H1 (cell line): ENCODE measurements around the gene RSPO1. TPM values are rescaled to one million over a fixed set of nuclear protein-coding genes. Genes with fewer than 3 reads are reported as not detected.

Experiments
- CTCF ChIA-PET: fragments of 300-600 bp; sonication (Branson Sonifier 250); formaldehyde crosslinking; loops from one replicate; lab custom pipeline; 2021; ENCODE audit not compliant: partially characterized antibody; lab: Charles Lee
- POLR2A ChIA-PET: fragments of 300-600 bp; sonication (Branson Sonifier 250); formaldehyde crosslinking; loops from one replicate; lab custom pipeline; 2021; ENCODE audit warnings: inconsistent platforms; ENCODE audit not compliant: partially characterized antibody; lab: Charles Lee
- DNase-seq, 2 experiments: peaks; one replicate each; pipeline versions ENCODE4 v3.0.0 to v3.0.0-alpha.2; 2010 to 2022; ENCODE audit warnings: low spot score in 2 of 2, low read depth in 1 of 2, mixed read lengths in 1 of 2
- FAIRE-seq: peaks from 2 replicates; lab custom pipeline; 2011; peaks lifted over from hg19 to GRCh38; lab: Jason Lieb, UNC
- H2AFZ ChIP-seq: 2 replicates; pipeline ENCODE4 v1.8.1; 2012; ENCODE audit warnings: low read length, inconsistent platforms
- H2AK5ac ChIP-seq: 2 replicates; pipeline ENCODE4 v1.6.1; 2013; ENCODE audit warnings: low read depth, low read length
- H2BK120ac ChIP-seq: replicated peaks from 2 replicates; pipeline ENCODE3; 2013; ENCODE audit warnings: low read depth, low read length, inconsistent platforms
- H2BK12ac ChIP-seq: 2 replicates; pipeline ENCODE4 v1.6.1; 2013; ENCODE audit warnings: low read depth, low read length
- H2BK15ac ChIP-seq: 2 replicates; pipeline ENCODE4 v1.6.1; 2013; ENCODE audit warnings: low read length
- H2BK20ac ChIP-seq: 2 replicates; pipeline ENCODE4 v1.6.1; 2013; ENCODE audit warnings: low read length
- H2BK5ac ChIP-seq: 2 replicates; pipeline ENCODE4 v1.6.1; 2013; ENCODE audit warnings: low read depth, low read length
- H3K14ac ChIP-seq: 2 replicates; pipeline ENCODE4 v1.6.1; 2013; ENCODE audit warnings: inconsistent platforms; ENCODE audit not compliant: insufficient read length
- H3K18ac ChIP-seq: 2 replicates; pipeline ENCODE4 v1.6.1; 2013; ENCODE audit warnings: low read length; ENCODE audit errors: extremely low read depth
- H3K23ac ChIP-seq: 2 replicates; pipeline ENCODE4 v1.6.1; 2013; ENCODE audit warnings: inconsistent platforms; ENCODE audit not compliant: insufficient read length
- H3K23me2 ChIP-seq: 2 replicates; pipeline ENCODE4 v1.6.1; 2013; ENCODE audit warnings: low read depth, low read length
- H3K27ac ChIP-seq: 2 replicates; pipeline ENCODE4 v1.6.1; 2011; ENCODE audit warnings: low read depth, low read length, inconsistent platforms
- H3K27me3 ChIP-seq, 4 experiments: replicated peaks in 1 of 4; 1 replicate in 1 of 4; 2 replicates in 3 of 4; pipeline versions ENCODE4 v1.6.1 to v1.8.1; 2011 to 2013; ENCODE audit warnings: low read length in 3 of 4, mild to moderate bottlenecking in 3 of 4, inconsistent platforms in 2 of 4, mixed read lengths in 2 of 4, moderate library complexity in 1 of 4; ENCODE audit not compliant: control insufficient read depth in 3 of 4, insufficient read depth in 3 of 4; ENCODE audit errors: extremely low read depth in 1 of 4
- H3K36me3 ChIP-seq, 4 experiments: 2 replicates each; pipeline versions ENCODE4 v1.6.1 to v1.8.1; 2011 to 2013; ENCODE audit warnings: mild to moderate bottlenecking in 4 of 4, low read length in 3 of 4, moderate library complexity in 2 of 4, control low read depth in 1 of 4, inconsistent platforms in 1 of 4; ENCODE audit not compliant: insufficient read depth in 4 of 4, control insufficient read depth in 2 of 4
- H3K4ac ChIP-seq: replicated peaks from 2 replicates; pipeline ENCODE3; 2013; ENCODE audit warnings: low read length, low read depth, mixed read lengths, inconsistent platforms; ENCODE audit not compliant: insufficient read length
- H3K4me1 ChIP-seq, 4 experiments: replicated peaks in 1 of 4; 1 replicate in 1 of 4; 2 replicates in 3 of 4; pipeline versions ENCODE4 v1.6.1 to v1.8.1; 2011 to 2013; ENCODE audit warnings: low read length in 3 of 4, inconsistent platforms in 2 of 4, mixed read lengths in 1 of 4; ENCODE audit not compliant: insufficient read depth in 4 of 4, control insufficient read depth in 3 of 4
- H3K4me2 ChIP-seq, 2 experiments: 2 replicates each; pipeline versions ENCODE4 v1.6.1 to v1.8.1; 2011 to 2013; ENCODE audit warnings: low read depth in 2 of 2, low read length in 2 of 2, control low read depth in 1 of 2, inconsistent platforms in 1 of 2, mild to moderate bottlenecking in 1 of 2; ENCODE audit not compliant: insufficient read depth in 1 of 2
- H3K4me3 ChIP-seq, 4 experiments: fragments of 200-600, 300-600 bp in 1 of 4; sonication (generic), shearing (Covaris generic), sonication (Bioruptor Twin) in 1 of 4; 2 replicates each; pipeline versions ENCODE4 v1.5.1 to v1.8.1; 2011 to 2016; ENCODE audit warnings: low read length in 4 of 4, low read depth in 3 of 4, control low read depth in 2 of 4, inconsistent platforms in 2 of 4, mild to moderate bottlenecking in 2 of 4, mixed read lengths in 1 of 4, moderate library complexity in 1 of 4; ENCODE audit not compliant: insufficient read depth in 2 of 4; ENCODE audit errors: extremely low read depth in 1 of 4
- H3K56ac ChIP-seq: replicated peaks from 2 replicates; pipeline ENCODE3; 2013; ENCODE audit warnings: low read depth, mild to moderate bottlenecking, mixed read lengths, low read length, inconsistent platforms; ENCODE audit not compliant: insufficient read length
- H3K79me1 ChIP-seq: 2 replicates; pipeline ENCODE4 v1.6.1; 2013; ENCODE audit warnings: low read depth, low read length, control low read depth
- H3K79me2 ChIP-seq, 2 experiments: 2 replicates each; pipeline versions ENCODE4 v1.6.1 to v1.8.1; 2012 to 2013; ENCODE audit warnings: low read length in 2 of 2, mild to moderate bottlenecking in 2 of 2, inconsistent platforms in 1 of 2; ENCODE audit not compliant: insufficient read depth in 2 of 2, control insufficient read depth in 1 of 2
- H3K9ac ChIP-seq, 4 experiments: replicated peaks in 1 of 4; 1 replicate in 1 of 4; 2 replicates in 3 of 4; pipeline versions ENCODE4 v1.6.1 to v1.8.1; 2011 to 2013; ENCODE audit warnings: low read depth in 3 of 4, low read length in 3 of 4, control low read depth in 2 of 4, mild to moderate bottlenecking in 2 of 4, moderate library complexity in 2 of 4, inconsistent platforms in 1 of 4; ENCODE audit errors: extremely low read depth in 1 of 4
- H3K9me3 ChIP-seq, 2 experiments: 2 replicates each; pipeline versions ENCODE4 v1.6.1 to v1.8.1; 2012 to 2013; ENCODE audit warnings: mild to moderate bottlenecking in 2 of 2, moderate library complexity in 2 of 2, control low read depth in 1 of 2, inconsistent platforms in 1 of 2, low read depth in 1 of 2, low read length in 1 of 2, mixed read lengths in 1 of 2; ENCODE audit not compliant: insufficient read depth in 2 of 2
- H4K20me1 ChIP-seq, 2 experiments: replicated peaks in 1 of 2; 2 replicates each; pipeline versions ENCODE3 to v1.8.1; 2011 to 2013; ENCODE audit warnings: inconsistent platforms in 2 of 2, low read length in 2 of 2, mild to moderate bottlenecking in 1 of 2; ENCODE audit not compliant: insufficient read depth in 2 of 2, control insufficient read depth in 1 of 2
- H4K5ac ChIP-seq: 2 replicates; pipeline ENCODE4 v1.6.1; 2013; ENCODE audit warnings: low read length, low read depth, mixed read lengths, inconsistent platforms; ENCODE audit not compliant: insufficient read length
- H4K8ac ChIP-seq: 2 replicates; pipeline ENCODE4 v1.8.0; 2013; ENCODE audit warnings: mild to moderate bottlenecking, moderate library complexity, low read length, inconsistent platforms; ENCODE audit not compliant: insufficient read depth; ENCODE audit errors: extremely low read depth
- H4K91ac ChIP-seq: replicated peaks from 2 replicates; pipeline ENCODE3; 2013; ENCODE audit warnings: low read length, mixed read lengths, inconsistent platforms; ENCODE audit not compliant: insufficient read length
- CHD1 ChIP-seq: IDR thresholded peaks from 2 replicates; pipeline ENCODE4 v1.6.1; 2012; ENCODE audit warnings: low read depth, low read length, improper control_type of control experiment
- CREB1 ChIP-seq: IDR thresholded peaks from 2 replicates; pipeline ENCODE4 v1.6.1; 2012; ENCODE audit warnings: inconsistent platforms
- CTBP2 ChIP-seq: IDR thresholded peaks from 2 replicates; pipeline ENCODE4 v1.7.0; 2011; ENCODE audit warnings: borderline replicate concordance, mild to moderate bottlenecking, moderate library complexity, mixed read lengths, low read length; ENCODE audit not compliant: insufficient read depth, insufficient read length
- GABPA ChIP-seq: IDR thresholded peaks from 2 replicates; pipeline ENCODE4 v1.6.1; 2011; ENCODE audit warnings: mild to moderate bottlenecking, low read length, moderate library complexity, borderline replicate concordance; ENCODE audit not compliant: insufficient read depth
- GTF2F1 ChIP-seq: IDR thresholded peaks from 2 replicates; pipeline ENCODE4 v1.6.1; 2012; ENCODE audit warnings: low read depth, low read length, improper control_type of control experiment, borderline replicate concordance
- KDM1A ChIP-seq: fragments of 200-600, 300-600 bp; sonication (generic); IDR thresholded peaks from 2 replicates; pipeline ENCODE4 v1.7.1; 2016; ENCODE audit warnings: mild to moderate bottlenecking, low read length, borderline replicate concordance
- POU5F1 ChIP-seq: IDR thresholded peaks from 2 replicates; pipeline ENCODE4 v1.6.1; 2011; ENCODE audit warnings: low read depth, mild to moderate bottlenecking, low read length, moderate library complexity
- RBBP5 ChIP-seq: IDR thresholded peaks from 2 replicates; pipeline ENCODE4 v1.7.1; 2012; ENCODE audit warnings: low read depth, mild to moderate bottlenecking, inconsistent platforms, low read length, moderate library complexity, borderline replicate concordance
- SIX5 ChIP-seq: IDR thresholded peaks from 2 replicates; pipeline ENCODE4 v1.6.1; 2011; ENCODE audit warnings: mild to moderate bottlenecking, low read depth, low read length
- SRF ChIP-seq: IDR thresholded peaks from 2 replicates; pipeline ENCODE4 v1.6.1; 2011; ENCODE audit warnings: mild to moderate bottlenecking, low read depth, low read length, moderate library complexity
- TCF12 ChIP-seq: IDR thresholded peaks from 2 replicates; pipeline ENCODE4 v1.6.1; 2011; ENCODE audit warnings: low read depth, mild to moderate bottlenecking, low read length
- USF2 ChIP-seq: IDR thresholded peaks from 2 replicates; pipeline ENCODE4 v1.6.1; 2011; ENCODE audit warnings: low read length, improper control_type of control experiment
- WGBS, 2 experiments: shearing (Covaris generic) in 1 of 2; methylation state at CpG; one replicate each; pipeline versions ENCODE4 v1.1.6 to v1.1.7; 2013 to 2015; ENCODE audit warnings: low lambda C conversion rate in 2 of 2, mixed read lengths in 2 of 2, inconsistent platforms in 1 of 2, low coverage in 1 of 2, missing lambda C conversion rate in 1 of 2; ENCODE audit not compliant: insufficient replicate concordance in 2 of 2, insufficient coverage in 1 of 2, insufficient read length in 1 of 2; ENCODE audit errors: extremely low coverage in 1 of 2, missing lambda C conversion rate in 1 of 2; 5-methylcytosine and 5-hydroxymethylcytosine counted together
- polyA plus RNA-seq, 7 experiments: library from polyadenylated mRNA; depleted of rRNA in 3 of 7; stranded (reverse) in 5 of 7; unstranded in 2 of 7; fragments of >200 nt in 5 of 7; fragments of 200-250 nt in 2 of 7; gene quantifications; 1 replicate in 5 of 7; 2 replicates in 1 of 7; 4 replicates in 1 of 7; pipeline versions ENCODE4 v1.2.1 to v1.2.3, GENCODE V29; 2011 to 2013; ENCODE audit warnings: missing spikeins in 2 of 7, mixed read lengths in 2 of 7
- total RNA-seq: library from RNA; stranded (reverse); fragmentation: NEBNext Ultra II Directional; extraction: Animal tissue kit (Norgen Biotek cat#: 25700); gene quantifications from 2 replicates; pipeline ENCODE4 v1.2.1, GENCODE V29; 2021

The RSPO1 gene
- total and polyA plus RNA-seq, 2 of the 8 experiments (the other 6 are each of a cell fraction or from before 2014, with no cell fraction given) = 0.39 TPM; not detected in 1

GRCh38 chr1:37653906-37654305 is 19.2 kb upstream of the RSPO1 start:
- Histone ChIP-seq H2BK20ac (no peak overlapping the region), H2BK12ac (no peak overlapping the region), H2AFZ (no peak overlapping the region), H3K4me2 (no peak overlapping the region), H3K9me3 (no peaks in the 10 kb centered on the region), H2BK120ac (no peak overlapping the region), H3K27ac (no peak overlapping the region), H3K14ac (no peak overlapping the region), H3K4me1 (peaks cover 0 to 2% (median 0%) of the 10 kb centered on the region in 4 experiments; a peak in 1 of 7 replicates), H3K36me3 (no peaks in the 10 kb centered on the region), H3K4me3 (no peak overlapping the region), H3K79me1 (no peaks in the 10 kb centered on the region), H4K5ac (no peak overlapping the region), H3K18ac (no peak overlapping the region), H4K8ac (no peak overlapping the region), H3K4ac (no peak overlapping the region), H4K91ac (no peak overlapping the region), H3K56ac (no peak overlapping the region), H2AK5ac (no peak overlapping the region), H4K20me1 (no peaks in the 10 kb centered on the region), H3K79me2 (no peaks in the 10 kb centered on the region), H2BK15ac (no peak overlapping the region), H3K9ac (no peak overlapping the region), H3K23me2 (no peaks in the 10 kb centered on the region), H3K27me3 (peaks cover 0 to 3% (median 3%) of the 10 kb centered on the region in 4 experiments; a peak in 3 of 7 replicates), H2BK5ac (no peak overlapping the region), H3K23ac (no peak overlapping the region)
- CTCF ChIA-PET = interaction anchor here (0.8 to 3.1 kb wide), 4 partner anchors 12 to 51 kb away, joined by 3 to 11 read pairs (median 4); no protein-coding TSS in a partner anchor
- POLR2A ChIA-PET = no interaction called here
- no peak for DNase-seq
- FAIRE-seq = no peak
- TF ChIP-seq RBBP5 (no peak), USF2 (no peak), SRF (no peak), CTBP2 (no peak), CHD1 (no peak), KDM1A (no peak), SIX5 (no peak), GABPA (no peak), CREB1 (no peak), TCF12 (no peak), POU5F1 (no peak), GTF2F1 (no peak)
- WGBS, 2 experiments = 80% methylated on average over 5 of the region's 5 CpGs; no CpG with 5 or more reads in 1 of the 2 experiments
